CD4-positive, alpha-beta T cell treated with Interleukin-21 for 1 hour (primary cell): Measurements from ENCODE around the gene RAB27A.

Source experiments
- DNase-seq: peaks from one replicate; pipeline ENCODE4 v3.0.0-alpha.2; 2020

Gene RAB27A

DNA sequence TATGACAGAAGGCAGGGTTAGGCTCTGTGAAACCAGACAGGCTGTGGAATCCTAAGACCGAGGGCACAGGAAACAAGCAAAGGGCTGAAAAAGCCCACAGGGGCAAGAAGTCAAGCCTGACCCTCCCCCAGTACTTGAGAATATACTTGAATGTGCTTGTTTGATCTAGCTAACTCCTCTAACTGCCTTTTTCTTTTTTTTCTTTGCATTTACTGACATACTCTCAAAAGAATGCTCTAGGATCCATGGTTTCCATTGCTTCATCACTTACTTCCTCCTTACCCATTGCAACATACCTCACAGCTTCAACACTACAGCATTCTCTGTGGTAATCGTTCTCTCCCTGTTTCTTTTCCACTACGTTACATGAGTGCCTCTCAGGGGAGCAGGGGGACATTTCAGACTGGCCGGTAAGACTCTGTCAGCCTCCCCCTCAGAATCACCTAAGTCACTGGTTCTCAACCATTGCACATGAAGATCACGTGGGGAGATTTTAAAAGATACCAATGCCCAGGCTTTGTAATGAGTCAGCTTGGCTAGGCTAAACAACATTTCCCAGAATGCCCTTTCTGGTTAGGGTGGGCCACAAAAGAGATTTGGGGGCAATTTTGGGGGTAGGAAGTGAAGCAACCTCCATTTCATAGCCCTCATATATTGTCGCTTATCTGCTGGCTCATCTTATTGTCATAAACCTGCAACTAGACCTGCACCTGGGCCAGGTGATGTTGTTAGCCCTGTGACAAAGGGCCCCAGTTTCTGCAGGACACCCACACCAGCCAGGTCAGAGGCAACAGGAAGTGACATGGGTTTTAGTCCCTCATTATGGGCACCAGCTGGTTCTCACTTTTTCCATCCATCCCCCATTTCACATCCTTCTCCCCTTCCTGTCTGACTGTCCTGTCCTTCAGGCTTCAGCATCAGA is 68.3 kb downstream of the RAB27A start:
- peak; percentile 47 for DNase-seq

DNA sequence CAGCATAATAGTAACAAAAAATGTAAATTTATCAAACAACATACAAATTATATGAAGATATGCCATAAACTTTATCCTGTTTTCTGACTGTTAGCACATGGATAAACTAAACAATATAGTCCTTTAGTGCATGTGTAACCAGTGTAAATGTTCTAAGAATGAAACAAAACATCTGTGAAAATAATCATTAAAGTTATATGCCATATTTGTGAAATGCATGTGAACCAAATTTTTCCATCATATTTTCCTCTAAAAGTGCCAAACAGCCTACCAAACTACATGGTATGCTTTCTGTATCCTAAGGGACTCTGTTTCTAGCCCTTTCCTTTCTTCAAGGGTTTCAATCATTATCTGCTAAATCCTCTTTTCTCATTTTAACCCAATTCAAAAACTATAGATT is 69.0 kb downstream of the RAB27A start:
- no peak for DNase-seq

DNA sequence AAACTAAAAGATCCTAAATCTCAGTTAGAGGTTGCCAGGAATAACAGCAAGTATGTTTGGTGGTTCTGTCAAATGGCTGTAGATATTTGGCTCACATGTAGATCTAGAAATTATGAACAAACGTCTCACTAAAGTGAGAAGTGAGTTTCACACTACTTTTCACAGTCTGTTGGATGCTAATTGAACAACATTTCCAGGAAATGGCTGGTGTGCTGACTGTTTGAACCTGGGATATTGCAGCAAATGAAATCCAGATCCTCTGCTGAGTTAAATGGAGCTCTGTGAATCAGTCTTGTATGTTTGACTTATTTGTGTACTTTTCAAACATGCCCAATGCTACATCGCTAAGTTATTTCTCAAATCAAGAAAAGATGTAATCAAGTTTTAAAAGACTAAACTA is 71.6 kb downstream of the RAB27A start:
- peak; percentile 39 for DNase-seq

DNA sequence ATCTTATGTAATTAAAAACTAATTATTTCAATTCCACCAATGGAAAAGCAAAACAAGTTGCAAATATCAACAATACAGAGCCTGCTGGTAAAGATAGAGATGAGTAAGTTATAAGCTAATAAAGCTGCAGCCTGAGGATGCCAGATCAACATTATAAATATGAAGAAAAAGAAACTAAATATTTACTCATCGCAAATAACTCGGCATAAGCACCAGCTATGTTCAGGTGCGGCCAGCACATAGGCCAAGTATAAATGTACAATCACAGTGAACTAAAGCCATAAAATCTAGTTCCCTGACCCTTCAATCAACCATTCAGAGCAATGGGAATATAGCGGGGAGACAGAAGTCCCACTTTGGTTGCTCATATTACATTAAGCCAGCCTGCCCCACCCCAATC is 85.1 kb downstream of the RAB27A start:
- no peak for DNase-seq

DNA sequence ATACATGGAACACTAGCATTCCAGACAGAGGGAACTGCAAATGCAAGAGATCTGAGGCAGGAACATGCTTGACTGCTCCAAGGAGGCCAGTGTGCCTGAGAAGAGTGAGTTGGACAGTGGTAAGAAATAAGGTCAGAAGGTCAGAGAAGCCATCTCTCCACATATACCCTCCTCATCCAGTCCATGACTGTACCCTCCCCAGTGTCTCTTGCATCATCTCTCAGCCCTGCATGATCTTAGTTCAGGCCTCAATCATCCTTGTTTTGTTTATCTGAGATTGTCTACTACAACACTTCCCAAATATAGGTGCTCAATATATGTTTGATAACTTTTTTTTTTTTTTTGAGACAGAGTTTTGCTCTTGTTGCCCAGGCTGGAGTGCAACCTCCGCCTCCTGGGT is 87.4 kb downstream of the RAB27A start:
- no peak for DNase-seq

DNA sequence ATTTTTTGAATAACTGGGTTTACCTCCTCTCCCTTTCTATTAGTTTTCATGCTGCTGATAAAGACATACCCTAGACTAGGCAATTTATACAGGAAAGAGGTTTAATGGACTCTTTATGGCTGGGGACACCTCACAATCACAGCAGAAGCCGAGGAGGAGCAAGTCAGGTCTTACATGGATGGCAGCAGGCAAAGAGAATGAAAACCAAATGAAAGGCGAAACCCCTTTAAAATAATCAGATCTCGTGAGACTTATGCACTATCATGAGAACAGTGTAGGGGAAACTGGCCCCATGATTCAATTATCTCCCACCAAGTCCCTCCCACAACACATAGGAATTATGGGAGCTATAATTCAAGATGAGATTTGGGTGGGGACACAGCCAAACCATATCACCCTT is 90.9 kb downstream of the RAB27A start:
- no peak for DNase-seq

DNA sequence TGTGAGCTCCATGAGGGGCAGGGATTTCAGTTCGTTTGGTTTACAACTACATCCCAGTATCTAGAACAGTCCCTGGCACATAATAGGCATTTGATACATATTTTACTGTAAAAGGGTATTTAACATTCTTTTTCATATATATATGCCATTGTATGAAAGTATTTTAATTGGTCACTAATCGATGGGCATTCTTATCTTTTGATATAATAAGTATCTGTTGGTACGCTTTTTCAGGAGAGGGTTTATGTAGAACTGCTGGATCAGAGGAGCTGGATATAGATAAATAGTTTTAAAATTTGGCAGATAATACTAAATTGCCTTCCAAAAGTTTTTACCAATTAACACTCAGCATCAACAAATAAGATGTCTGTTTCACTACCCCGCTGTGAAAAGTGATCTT is 91.9 kb downstream of the RAB27A start:
- DNase-seq = no peak

DNA sequence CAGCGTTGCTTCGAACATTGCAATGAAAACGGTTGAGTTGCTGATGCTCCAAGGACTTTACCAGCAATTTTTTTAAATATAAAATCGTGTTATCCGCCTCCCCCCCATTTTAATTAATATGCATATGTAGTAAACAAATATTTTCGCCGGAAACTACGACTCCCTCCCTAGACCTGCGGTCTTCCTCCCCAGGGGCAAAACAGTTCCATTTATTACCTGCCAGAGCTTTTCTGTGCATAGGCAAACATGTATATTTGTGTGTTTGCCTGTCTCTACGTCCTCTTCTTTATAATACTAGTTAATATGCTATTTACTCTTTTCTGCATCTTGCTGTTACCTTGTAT is 92.3 kb downstream of the RAB27A start:
- DNase-seq = peak; percentile 33

DNA sequence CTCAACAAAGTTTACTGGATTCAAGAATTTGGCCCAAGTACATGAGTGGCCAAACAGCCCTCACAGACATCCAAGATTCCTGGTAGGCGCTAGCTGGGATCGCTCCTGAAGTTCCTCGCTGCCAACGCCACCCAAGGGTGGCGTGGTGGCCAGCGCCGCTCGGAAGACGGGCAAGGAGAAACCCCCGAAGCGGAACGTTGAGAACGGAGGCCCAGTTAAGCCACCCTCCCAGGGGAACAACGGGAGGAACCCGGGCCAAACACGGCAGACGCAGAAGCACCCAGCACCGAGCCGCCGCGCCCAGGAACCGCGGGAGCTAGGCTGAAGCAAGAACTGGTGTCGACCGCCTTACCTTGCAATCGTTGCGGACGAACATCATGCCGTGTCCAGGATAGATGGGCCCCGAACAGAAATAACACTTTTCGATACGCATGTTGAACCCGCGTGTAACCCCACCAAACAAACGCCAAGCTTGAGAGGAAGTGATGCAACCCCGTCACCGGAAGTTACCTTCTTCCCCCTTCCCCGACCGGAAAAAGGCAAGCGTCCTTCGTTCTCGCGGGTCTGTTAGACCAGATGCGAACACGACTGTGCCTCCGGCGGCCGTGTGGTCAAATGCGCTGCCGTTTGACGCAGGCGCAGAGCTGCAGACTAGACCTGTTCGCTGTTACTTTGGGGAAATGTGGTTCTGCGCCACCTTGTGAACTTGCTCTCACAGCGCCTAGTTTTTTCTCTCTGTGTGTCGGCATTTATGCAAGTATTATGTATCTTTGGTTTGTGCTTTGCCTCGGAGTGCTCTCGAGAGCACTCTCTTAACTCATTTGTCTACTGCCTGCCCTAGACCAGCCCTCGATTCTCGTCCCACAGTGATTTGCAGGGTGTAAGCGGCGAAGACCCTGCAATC is 92.9 kb downstream of the RAB27A start, which contains the start of gene RSL24D1:
RSL24D1 (minus strand) TSS at position 484 of the 904 bp plus-strand sequence; CDS start at position 433, 51 bp downstream.
- DNase-seq = peak; percentile 98

DNA sequence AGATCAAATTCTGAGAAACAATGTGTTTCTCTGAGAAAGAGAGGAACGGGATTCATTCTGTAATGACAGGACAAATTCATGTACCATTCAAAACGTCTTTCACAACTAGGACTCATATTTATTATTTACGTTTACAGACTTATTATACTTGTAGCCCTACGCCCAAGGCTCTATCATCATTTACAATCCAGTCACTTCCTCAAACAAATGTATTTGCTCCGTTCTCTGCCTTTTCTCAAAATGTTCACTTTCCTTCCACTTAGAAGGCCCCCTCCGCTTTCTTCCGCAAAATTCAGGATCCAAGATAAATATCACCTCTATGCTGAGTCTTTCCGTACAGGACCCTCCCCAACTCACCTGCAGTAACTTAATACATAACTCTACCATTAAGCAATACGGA is 93.6 kb downstream of the RAB27A start:
- DNase-seq = no peak

DNA sequence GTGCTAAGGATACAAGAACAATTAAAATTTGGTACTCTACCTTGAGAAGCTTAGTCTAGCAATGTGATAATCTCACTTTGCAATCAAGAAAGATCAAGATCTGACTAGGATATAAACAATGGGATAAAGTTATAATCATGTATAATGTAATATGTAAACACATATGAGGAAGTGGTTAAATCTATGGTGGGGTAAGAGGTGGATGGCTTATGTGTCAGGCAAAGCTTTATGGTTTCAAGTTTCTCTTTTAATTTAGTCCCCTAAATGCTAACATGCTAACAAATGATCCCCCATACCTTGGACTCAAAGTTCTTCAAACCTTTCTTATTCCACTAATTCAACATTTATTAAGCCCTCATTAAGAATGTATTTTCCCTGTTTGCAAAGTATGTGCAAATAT is 95.4 kb downstream of the RAB27A start:
- peak; percentile 7 for DNase-seq

DNA sequence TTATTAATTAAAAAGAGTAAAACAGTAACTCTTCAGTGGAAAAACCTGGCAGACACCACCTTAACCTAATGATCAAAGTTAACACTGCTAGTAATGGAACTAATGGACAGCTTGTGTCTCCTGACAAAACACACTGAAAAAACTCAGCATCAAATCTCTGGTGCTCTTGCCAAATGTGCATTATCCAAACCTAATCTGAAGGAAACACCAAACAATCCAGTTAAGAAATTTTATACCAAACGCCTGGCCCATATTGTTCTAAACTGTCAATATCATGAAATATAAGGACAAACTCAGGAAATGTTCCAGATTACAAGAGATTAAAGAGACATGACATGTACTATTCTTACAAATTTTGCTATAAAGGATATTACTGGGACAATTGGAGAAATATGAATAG is 103.3 kb downstream of the RAB27A start:
- no peak for DNase-seq

DNA sequence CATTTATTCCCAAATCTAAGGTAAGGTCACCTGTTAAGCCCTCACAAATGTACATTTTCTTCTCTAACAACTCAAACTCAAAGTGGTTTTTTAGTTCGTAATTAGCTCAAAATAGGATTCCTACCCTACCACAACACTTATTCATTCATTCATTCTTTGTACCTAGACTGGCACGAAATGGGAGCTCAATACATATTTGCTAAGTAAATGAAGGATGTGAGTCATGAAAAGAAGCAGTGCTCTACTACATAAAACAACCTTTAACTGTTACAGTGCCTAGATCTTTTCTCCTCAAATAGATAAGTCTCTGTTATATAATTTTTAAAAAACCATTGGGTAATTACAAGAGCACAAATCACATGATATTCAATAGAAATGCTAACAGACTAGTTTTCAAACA is 105.9 kb downstream of the RAB27A start:
- DNase-seq = no peak

DNA sequence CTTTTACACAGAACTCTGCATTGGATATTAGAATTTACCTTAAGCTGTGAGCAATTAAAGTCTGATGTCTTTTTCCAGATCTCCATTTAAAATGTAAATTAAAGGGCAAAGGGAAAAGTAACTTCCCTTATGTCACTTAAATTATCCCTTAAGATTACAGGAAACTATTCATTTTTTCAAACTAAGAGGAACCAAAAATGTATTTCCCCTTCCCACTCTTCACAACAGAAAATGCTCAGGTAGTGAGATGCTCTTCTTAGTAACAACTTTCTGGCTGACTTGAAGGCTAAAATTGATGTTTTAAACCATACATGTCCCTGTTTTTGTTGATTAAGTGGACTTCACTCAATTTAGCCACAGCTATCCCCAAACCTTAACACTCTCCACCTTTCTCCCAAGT is 110.5 kb downstream of the RAB27A start:
- no peak for DNase-seq

DNA sequence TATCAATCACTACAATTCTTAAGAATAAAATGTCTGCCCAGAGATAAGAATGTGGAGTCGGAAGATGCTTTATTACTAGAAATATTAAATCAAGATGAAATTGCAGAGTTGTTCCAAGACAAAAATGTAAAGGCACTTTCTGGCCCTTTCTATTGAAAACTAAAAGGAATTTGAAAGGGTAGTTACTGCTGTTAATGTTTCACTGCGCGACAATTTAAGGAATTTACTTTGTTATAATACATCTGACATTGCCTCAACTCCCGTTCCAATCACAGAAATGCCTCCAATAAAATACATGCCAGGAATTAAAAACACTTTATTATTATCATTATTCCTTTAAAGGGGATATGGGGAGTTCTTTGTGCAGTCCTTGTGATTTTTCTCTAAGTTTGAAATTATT is 119.3 kb downstream of the RAB27A start:
- DNase-seq = no peak

DNA sequence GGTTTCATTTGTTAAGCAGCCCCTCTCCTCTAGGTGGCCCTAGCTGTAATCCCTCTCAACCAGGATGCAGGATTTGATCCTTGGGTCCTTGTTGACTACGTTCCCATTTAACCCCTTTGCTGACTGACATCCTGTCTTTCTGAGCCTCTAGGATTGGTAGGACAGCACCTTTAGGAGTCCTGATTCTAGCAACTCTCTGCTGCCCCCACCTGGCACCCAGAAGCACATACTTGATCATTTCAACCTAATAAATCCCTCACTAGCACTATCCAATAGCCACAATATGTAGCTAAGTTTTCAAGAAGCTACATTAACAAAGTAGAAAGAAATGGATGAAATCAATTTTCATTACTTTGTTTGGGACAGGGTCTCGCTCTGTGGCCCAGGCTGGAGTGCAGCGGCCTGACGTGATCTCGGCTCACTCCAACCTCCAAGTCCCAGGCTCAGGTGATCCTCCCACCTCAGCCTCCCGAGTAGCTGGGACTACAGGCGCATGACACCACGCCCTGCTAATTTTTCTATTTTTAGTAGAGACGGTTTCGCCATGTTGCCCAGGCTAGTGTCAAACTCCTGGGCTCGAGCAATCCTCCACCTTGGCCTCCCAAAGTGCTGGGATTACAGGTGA is 121.2 kb downstream of the RAB27A start:
- peak; percentile 44 for DNase-seq

DNA sequence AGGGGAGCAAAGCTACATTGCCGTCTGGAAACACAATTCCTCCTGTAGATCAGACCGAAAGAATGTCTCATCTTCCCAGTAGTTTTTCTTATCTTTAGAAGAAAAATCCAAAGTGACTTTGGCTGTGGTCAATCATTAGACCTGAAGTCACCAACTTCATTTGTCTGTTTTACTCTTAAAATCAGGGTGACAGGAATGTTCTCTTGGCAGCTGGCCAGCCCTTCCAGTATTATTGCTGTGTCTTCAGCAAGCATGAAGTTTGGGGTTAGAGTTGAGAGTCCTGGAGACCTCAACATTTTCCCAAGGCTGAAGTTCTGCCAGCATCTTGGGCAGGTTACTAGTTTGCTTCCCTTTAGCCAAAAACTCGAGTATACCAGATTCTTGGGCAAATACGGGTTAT is 125.3 kb downstream of the RAB27A start:
- DNase-seq = no peak
